NCI-H510A (cell line): Measurements from ENCODE around the gene EXD2.
"Not testable (repeated sequence)": the region's sequence is repeated elsewhere in the genome, so short reads cannot be mapped to it uniquely, and the experiment has no call there.

Source experiments
- DNase-seq: peaks from one replicate; lab custom pipeline; 2025; lab: John Stamatoyannopoulos, UW

EXD2 gene, protein sequence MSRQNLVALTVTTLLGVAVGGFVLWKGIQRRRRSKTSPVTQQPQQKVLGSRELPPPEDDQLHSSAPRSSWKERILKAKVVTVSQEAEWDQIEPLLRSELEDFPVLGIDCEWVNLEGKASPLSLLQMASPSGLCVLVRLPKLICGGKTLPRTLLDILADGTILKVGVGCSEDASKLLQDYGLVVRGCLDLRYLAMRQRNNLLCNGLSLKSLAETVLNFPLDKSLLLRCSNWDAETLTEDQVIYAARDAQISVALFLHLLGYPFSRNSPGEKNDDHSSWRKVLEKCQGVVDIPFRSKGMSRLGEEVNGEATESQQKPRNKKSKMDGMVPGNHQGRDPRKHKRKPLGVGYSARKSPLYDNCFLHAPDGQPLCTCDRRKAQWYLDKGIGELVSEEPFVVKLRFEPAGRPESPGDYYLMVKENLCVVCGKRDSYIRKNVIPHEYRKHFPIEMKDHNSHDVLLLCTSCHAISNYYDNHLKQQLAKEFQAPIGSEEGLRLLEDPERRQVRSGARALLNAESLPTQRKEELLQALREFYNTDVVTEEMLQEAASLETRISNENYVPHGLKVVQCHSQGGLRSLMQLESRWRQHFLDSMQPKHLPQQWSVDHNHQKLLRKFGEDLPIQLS

GRCh38 chr14:69191340-69192111, at the start of gene EXD2:
TSS of gene EXD2 (plus strand) at chr14:69191498. CDS start at chr14:69209471, 17,973 bp downstream.
- peak; percentile 94 for DNase-seq

DNA sequence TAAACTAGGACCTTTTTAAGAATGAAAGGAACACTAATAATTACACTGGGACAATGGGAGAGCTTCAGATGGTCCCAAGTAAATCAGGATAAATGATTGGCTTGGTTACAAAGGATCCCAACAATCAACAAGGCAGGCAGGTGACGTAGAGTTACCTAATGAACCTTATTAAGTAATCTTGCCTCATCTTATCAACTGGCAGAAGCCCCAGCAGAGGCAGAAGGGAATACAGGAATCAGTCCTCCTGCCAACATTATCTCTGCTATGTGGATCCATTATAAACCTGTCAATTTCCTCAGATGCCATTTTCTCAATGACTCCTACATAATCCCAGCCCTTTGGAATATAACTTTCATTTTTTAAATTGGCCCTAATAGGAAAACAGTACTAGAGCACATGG, 49.7 kb upstream of the EXD2 start:
- DNase-seq, result no peak

- no peak for DNase-seq
These were observed 49.2 kb upstream of the EXD2 start for GRCh38 chr14:69142101-69142500.

DNA sequence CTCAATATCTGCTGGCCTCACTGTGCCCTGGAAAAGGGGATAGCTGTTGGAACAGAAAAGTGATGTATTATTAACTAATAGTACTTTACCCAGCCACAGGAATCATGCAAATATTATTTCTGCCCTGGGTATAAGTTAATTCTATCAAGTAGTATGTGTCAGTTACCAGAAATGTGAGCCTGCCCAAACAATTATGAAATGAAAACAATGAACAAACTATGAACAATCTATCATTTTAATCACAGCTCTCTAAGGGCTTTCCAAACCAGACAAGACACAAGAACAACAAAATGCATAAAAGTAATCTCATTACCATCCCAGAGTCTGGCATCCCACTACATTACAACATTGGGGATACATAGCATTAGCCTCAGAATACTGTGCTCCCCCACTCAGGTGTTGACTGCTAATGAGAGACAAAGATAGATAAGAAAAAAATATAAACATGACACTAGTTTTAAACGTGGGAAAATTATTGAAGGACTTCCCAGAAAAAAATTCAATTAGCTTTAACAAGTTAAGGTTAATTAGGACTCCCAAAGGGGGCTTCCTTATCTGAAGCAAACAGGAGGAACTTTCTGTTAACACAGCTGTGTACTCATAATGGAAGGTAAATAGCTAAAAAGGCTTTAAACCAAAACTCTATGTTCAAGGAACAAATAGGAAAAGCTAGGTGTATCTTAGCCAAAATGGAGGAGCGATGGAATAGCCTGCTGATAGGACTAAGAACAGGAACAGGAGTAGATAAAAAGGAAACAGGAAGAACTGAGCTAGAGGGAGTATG, 41.6 kb upstream of the EXD2 start:
- no peak for DNase-seq

- DNase-seq, result peak; percentile 70
These were observed 39.7 kb upstream of the EXD2 start for GRCh38 chr14:69151458-69152180.

- peak; percentile 54 for DNase-seq
These were observed 39.0 kb upstream of the EXD2 start for GRCh38 chr14:69152181-69152901.

GRCh38 chr14:69152902-69153151, 38.5 kb upstream of the EXD2 start, which contains the start of gene DCAF5:
TSS of gene DCAF5 (minus strand) at chr14:69153119. CDS start at chr14:69152978, 141 bp downstream.
- no peak for DNase-seq

GRCh38 chr14:69153152-69153872, 38.0 kb upstream of the EXD2 start:
- peak; percentile 94 for DNase-seq

GRCh38 chr14:69153873-69154270, 37.4 kb upstream of the EXD2 start:
- peak; percentile 19 for DNase-seq

DNA sequence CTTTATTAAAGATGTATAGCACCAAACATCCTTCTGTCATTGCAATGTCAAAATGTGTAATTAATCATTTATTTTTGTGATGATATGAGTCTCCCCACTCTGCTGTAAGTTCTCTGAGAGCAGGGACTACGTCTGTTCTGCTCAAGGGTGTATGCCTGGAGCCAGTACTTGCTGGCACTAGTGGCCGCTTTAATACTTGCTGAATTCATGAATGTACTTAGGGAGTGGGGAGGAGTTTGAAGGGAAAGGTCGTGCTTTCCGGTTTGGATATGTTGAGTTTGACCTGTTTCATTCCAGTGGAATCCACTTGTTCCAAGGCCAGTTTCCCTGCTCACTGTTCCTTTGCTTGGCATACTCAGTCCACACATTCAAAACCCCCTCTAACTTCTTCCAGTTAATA, 36.5 kb upstream of the EXD2 start:
- DNase-seq, result peak; percentile 43

DNA sequence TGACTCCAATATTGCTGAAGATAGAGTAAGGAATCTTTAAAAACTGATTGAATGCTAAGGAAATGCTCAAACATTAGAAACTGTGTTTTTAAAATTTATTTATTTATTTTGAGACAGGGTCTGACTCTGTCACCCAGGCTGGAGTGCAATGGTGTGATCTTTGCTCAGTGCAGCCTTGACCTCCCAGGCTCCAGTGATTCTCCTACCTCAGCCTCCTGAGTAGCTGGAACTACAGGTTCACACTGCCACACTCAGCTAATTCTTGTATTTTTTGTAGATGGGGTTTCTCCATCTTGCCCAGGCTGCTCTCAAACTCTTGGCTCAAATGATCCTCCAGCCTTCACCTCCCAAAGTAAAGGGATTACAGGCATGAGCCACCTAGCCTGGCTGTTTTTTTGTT, 35.1 kb upstream of the EXD2 start:
- no peak for DNase-seq

- no peak for DNase-seq
These were observed 29.7 kb upstream of the EXD2 start for GRCh38 chr14:69161590-69161989.

- not testable (repeated sequence) for DNase-seq
These were observed 25.5 kb upstream of the EXD2 start for GRCh38 chr14:69165787-69166186.

DNA sequence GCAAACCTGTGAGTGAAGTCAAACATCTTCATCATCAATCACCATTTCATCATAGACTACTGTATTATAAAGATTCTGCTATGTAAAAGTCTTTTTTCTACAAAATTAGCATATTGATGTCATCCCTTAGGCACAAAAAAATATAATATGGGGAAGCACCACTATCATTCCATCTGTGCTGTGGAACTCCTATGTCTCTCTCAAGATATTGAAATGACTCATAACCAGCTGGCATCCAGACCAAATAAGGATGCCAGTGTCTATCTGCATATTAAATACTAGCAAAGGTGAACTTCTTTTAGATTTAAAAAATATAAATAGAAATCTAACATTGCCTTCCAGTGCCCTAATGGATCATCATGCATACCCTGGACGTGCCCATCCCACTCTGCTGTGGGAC, 20.5 kb upstream of the EXD2 start:
- no peak for DNase-seq

DNA sequence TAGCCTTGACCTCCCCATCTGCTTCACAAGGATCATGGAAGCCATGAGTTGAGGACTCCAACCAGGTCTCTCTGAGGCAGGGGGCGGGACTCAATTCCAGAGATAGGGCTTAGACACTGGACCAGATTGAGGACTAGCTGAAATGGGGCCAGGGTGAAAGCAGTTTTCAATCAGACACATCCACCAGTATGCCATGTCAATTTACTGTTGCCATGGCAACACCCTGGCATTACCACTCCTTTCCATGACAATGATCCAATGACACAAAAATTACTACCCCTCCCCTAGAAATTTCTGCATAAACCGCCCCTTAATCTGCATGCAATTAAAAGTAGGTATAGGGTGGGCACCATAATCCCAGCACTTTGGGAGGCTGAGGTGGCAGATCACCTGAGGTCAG, 19.7 kb upstream of the EXD2 start:
- DNase-seq, result no peak

- DNase-seq, result no peak
These were observed 16.2 kb upstream of the EXD2 start for GRCh38 chr14:69175130-69175529.

DNA sequence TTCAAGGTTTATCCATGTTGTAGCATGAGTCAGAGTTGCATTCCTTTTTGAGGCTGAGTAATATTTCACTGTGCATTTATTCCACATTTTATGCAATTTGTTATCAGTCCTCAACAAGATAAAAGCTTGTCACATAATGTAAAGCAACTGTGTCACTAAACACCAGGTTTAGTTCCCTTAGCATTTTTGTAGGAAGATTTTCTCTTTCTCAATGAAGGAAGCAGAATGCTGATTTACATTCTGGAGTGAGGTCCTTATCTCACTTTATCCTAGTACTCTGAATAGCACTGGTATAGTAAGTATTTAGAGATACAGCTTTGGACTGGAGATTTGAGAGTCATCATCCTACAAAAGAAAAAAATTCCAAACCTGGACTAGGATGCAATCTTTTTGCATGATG, 9.8 kb upstream of the EXD2 start:
- DNase-seq, result no peak

DNA sequence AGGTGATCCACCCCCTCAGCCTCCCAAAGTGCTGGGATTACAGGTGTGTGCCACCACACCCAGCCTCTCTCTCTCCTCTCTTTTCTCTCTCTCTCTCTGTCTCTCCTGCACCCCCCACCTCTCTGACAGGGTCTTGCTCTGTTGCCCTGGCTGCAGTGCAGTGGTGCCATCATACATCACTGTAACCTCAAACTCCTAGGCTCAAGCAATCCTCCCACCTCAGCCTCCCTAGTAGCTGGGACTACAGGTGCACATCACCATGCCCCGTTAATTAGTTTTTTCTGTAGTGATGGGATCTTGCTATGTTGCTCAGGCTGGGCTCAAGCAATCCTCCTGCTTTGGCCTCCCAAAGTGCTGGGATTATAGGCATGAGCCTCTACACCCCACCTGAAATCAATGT, 8.7 kb upstream of the EXD2 start:
- DNase-seq, result not testable (repeated sequence)

DNA sequence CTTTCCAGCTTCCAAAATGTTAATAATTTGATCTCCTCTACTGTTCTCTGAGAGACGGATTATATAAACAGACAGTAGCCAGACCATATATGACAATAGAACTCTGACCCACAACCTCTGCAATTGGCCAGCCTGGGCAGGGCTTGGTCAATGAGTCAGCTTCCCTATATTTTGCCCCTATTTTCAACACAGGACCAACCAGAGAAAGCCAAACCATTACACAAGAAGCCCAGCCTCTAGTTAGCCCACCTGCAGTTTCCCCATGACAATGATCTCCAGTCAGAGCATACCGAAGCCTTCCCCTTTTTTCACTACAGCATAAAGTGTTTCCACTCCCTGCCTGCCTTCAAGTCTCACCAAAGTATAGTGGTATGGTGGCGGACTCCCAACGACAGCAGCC, 7.6 kb upstream of the EXD2 start:
- no peak for DNase-seq

GRCh38 chr14:69190191-69190590, 1.1 kb upstream of the EXD2 start:
- no peak for DNase-seq
